HG03103 (cell line): ENCODE data around the gene MRTFA.
"Not testable (repeated sequence)": the region's sequence is repeated elsewhere in the genome, so short reads cannot be mapped to it uniquely, and the experiment has no call there.

ENCODE experiments used
- ATAC-seq: cut with Tn5 transposase; IDR thresholded peaks from one replicate; pipeline ENCODE4 v1.9.1; 2021; ENCODE audit warnings: low read depth; ENCODE audit not compliant: unreplicated experiment

The MRTFA gene

GRCh38 chr22:40631925-40632324, 4.6 kb downstream of the MRTFA start:
- ATAC-seq: no peak

- no peak for ATAC-seq
Observed at GRCh38 chr22:40628354-40629042, 8.0 kb downstream of the MRTFA start.

GRCh38 chr22:40627612-40628011, 8.9 kb downstream of the MRTFA start:
- no peak for ATAC-seq

GRCh38 chr22:40626851-40627250, 9.7 kb downstream of the MRTFA start:
- no peak for ATAC-seq

GRCh38 chr22:40625794-40626193, 10.7 kb downstream of the MRTFA start:
- ATAC-seq: not testable (repeated sequence)

GRCh38 chr22:40625281-40625680, 11.2 kb downstream of the MRTFA start:
- ATAC-seq: not testable (repeated sequence)

- ATAC-seq: no peak
Observed at GRCh38 chr22:40624770-40625169, 11.7 kb downstream of the MRTFA start.

- no peak for ATAC-seq
Observed at GRCh38 chr22:40621309-40622151, 15.0 kb downstream of the MRTFA start.

GRCh38 chr22:40620464-40621046, 16.0 kb downstream of the MRTFA start:
- ATAC-seq: no peak

- no peak for ATAC-seq
Observed at GRCh38 chr22:40618400-40618799, 18.1 kb downstream of the MRTFA start.

GRCh38 chr22:40616578-40616977, 19.9 kb downstream of the MRTFA start:
- no peak for ATAC-seq

- ATAC-seq: no peak
Observed at GRCh38 chr22:40613067-40613466, 23.5 kb downstream of the MRTFA start.

GRCh38 chr22:40612291-40612751, 24.2 kb downstream of the MRTFA start:
- no peak for ATAC-seq

- ATAC-seq: no peak
Observed at GRCh38 chr22:40611606-40612005, 24.9 kb downstream of the MRTFA start.

- no peak for ATAC-seq
Observed at GRCh38 chr22:40610329-40610850, 26.1 kb downstream of the MRTFA start.

GRCh38 chr22:40609216-40609615, 27.3 kb downstream of the MRTFA start:
- no peak for ATAC-seq

GRCh38 chr22:40607506-40607905, 29.0 kb downstream of the MRTFA start:
- no peak for ATAC-seq

GRCh38 chr22:40606306-40606705, 30.2 kb downstream of the MRTFA start:
- ATAC-seq: no peak

- ATAC-seq: no peak
Observed at GRCh38 chr22:40605761-40606160, 30.8 kb downstream of the MRTFA start.

GRCh38 chr22:40603088-40603605, 33.4 kb downstream of the MRTFA start:
- no peak for ATAC-seq

- ATAC-seq: no peak
Observed at GRCh38 chr22:40602231-40602630, 34.3 kb downstream of the MRTFA start.
